Lung (tissue), 12 donors: ENCODE measurements around the gene NEK7. TPM values are rescaled to one million over a fixed set of nuclear protein-coding genes. Genes with fewer than 3 reads are reported as not detected.

Source experiments
- ATAC-seq: fragments of 200-7000 bp; cut with Tn5 transposase; one replicate; pipeline ENCODE4 v1.9.1; 2020; ENCODE audit warnings: moderate number of reproducible peaks; ENCODE audit not compliant: insufficient read depth, low FRiP score
- DNase-seq, 3 donors: peaks; one replicate each; pipeline ENCODE4 v3.0.0-alpha.2; 2013 to 2017
- H3K27ac ChIP-seq, 2 donors: one replicate each; pipeline ENCODE4 v1.5.1; 2013; ENCODE audit warnings: mild to moderate bottlenecking in 2 of 2, moderate library complexity in 2 of 2, control low read depth in 1 of 2, inconsistent platforms in 1 of 2, low read depth in 1 of 2, low read length in 1 of 2
- H3K27me3 ChIP-seq, 3 donors: one replicate each; pipeline ENCODE4 v1.5.1; 2013; ENCODE audit warnings: low read length in 2 of 3; ENCODE audit not compliant: control insufficient read depth in 3 of 3, insufficient read depth in 3 of 3
- H3K36me3 ChIP-seq, 4 donors: one replicate each; pipeline ENCODE4 v1.5.1; 2013; ENCODE audit warnings: low read length in 4 of 4, mild to moderate bottlenecking in 1 of 4, moderate library complexity in 1 of 4; ENCODE audit not compliant: control insufficient read depth in 4 of 4, insufficient read depth in 4 of 4
- H3K4me1 ChIP-seq, 5 donors: one replicate each; pipeline ENCODE4 v1.5.1; 2013; ENCODE audit warnings: low read length in 5 of 5, mild to moderate bottlenecking in 2 of 5, moderate library complexity in 1 of 5; ENCODE audit not compliant: control insufficient read depth in 5 of 5, insufficient read depth in 5 of 5
- H3K4me3 ChIP-seq: one replicate; pipeline ENCODE4 v1.5.1; 2013; ENCODE audit warnings: mild to moderate bottlenecking, control low read depth, moderate library complexity
- H3K9ac ChIP-seq, 2 donors: one replicate each; pipeline ENCODE4 v1.5.1; 2013; ENCODE audit warnings: low read length in 2 of 2, control low read depth in 1 of 2; ENCODE audit not compliant: insufficient read depth in 1 of 2
- H3K9me3 ChIP-seq, 4 donors: one replicate each; pipeline ENCODE4 v1.5.1; 2013; ENCODE audit warnings: low read length in 3 of 4, mild to moderate bottlenecking in 1 of 4, moderate library complexity in 1 of 4; ENCODE audit not compliant: control insufficient read depth in 4 of 4, insufficient read depth in 3 of 4
- WGBS, 2 donors: extraction: QIAGEN DNeasy Blood & Tissue Kit; methylation state at CpG; one replicate each; pipeline ENCODE4 v1.1.7; 2013; 5-methylcytosine and 5-hydroxymethylcytosine counted together
- polyA plus RNA-seq, 2 donors: library from polyadenylated mRNA; stranded (reverse); fragments of 200-250 nt; gene quantifications; one replicate each; pipeline ENCODE4 v1.2.1, GENCODE V29; 2013
- total RNA-seq, 2 donors: library from RNA; depleted of rRNA in 1 of 2; stranded (reverse); fragments of >200 nt in 1 of 2; gene quantifications; one replicate each; pipeline ENCODE4 v1.2.1, GENCODE V29; 2014 to 2021
- TF ChIP-seq, protein P1 (sequence below): IDR thresholded peaks from 2 replicates; pipeline ENCODE4 v1.5.1; 2012; ENCODE audit warnings: mild to moderate bottlenecking; ENCODE audit errors: control extremely low read depth, extremely low read depth
- donor health status: control.
- donor health status: control.
- donor health status: Bipolar disorder and iron deficiency.
- donor health status: healthy.
- donor health status: DM: yes; HTN: yes; CAD: no.

The NEK7 gene
- total and polyA plus RNA-seq, 4 donors, result 23.9 to 132 (median 64.2) TPM

DNA sequence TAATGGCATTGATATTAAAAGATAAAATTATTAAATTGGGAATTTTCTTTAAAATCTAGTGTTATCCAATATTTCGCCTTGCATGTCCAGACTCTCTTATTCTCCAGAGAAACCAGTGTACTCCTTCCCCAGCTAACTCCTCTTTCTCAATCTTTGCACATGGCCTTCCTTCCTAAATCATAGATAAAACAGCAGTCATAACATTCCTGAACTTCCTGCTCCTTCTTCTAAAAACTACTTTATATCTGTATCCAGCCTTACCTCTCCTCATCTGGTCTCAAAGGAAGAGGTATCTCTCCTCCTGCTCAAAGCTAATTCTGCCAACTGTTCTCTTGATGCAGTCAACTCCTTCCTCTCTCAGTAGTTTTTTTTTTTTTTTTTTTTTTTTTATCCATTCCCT, 39.5 kb upstream of the NEK7 start:
- H3K4me1 ChIP-seq, result peaks cover 0 to 6% (median 0%) of the 10 kb centered on the region in 5 donors
- no peaks in the 10 kb centered on the region for H3K27me3 ChIP-seq
- no peak overlapping the region for H3K4me3 ChIP-seq
- no peak overlapping the region for H3K27ac ChIP-seq
- no peak for ATAC-seq
- WGBS, 2 donors, result 87 to 94% methylated on average over 1 of the region's 1 CpG
- TF ChIP-seq, protein P1, sequence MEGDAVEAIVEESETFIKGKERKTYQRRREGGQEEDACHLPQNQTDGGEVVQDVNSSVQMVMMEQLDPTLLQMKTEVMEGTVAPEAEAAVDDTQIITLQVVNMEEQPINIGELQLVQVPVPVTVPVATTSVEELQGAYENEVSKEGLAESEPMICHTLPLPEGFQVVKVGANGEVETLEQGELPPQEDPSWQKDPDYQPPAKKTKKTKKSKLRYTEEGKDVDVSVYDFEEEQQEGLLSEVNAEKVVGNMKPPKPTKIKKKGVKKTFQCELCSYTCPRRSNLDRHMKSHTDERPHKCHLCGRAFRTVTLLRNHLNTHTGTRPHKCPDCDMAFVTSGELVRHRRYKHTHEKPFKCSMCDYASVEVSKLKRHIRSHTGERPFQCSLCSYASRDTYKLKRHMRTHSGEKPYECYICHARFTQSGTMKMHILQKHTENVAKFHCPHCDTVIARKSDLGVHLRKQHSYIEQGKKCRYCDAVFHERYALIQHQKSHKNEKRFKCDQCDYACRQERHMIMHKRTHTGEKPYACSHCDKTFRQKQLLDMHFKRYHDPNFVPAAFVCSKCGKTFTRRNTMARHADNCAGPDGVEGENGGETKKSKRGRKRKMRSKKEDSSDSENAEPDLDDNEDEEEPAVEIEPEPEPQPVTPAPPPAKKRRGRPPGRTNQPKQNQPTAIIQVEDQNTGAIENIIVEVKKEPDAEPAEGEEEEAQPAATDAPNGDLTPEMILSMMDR, result no peak
- DNase-seq, result no peak
- no peaks in the 10 kb centered on the region for H3K36me3 ChIP-seq
- H3K9me3 ChIP-seq, result peaks cover 0 to 2% (median 0%) of the 10 kb centered on the region in 4 donors
- H3K9ac ChIP-seq, result no peak overlapping the region

DNA sequence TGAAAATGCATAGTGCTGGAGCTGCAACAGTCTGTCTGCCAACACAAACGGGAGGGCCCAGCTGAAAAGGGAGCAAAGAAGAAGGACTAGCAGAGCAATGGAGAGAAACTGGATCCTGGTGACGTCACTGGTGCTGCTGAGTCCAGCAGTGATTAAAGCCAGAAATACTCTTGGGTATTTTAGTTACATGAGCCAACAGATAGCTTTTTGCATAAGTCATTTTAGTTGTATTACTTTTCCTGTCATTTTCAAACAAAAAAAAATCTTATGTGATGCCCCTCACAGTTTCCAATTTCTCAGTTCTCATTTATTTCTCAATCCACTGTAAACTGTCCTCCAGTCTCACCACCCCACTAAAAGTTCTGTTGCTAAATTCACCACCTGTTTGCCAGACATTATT, 38.7 kb upstream of the NEK7 start:
- no peak for ATAC-seq
- Histone ChIP-seq H3K4me3 (no peak overlapping the region), H3K36me3 (no peaks in the 10 kb centered on the region), H3K4me1 (peaks cover 0 to 12% (median 0%) of the 10 kb centered on the region in 5 donors), H3K9ac (no peak overlapping the region), H3K9me3 (peaks cover 0 to 2% (median 0%) of the 10 kb centered on the region in 4 donors), H3K27me3 (no peaks in the 10 kb centered on the region), H3K27ac (peak overlapping the region in 1 of 2 donors; percentile 7)
- TF ChIP-seq, protein P1, result no peak
- peak; percentile 35 to 84 (median 76) for DNase-seq
- WGBS, 2 donors, result 53 to 81% methylated on average over 2 of the region's 2 CpGs

DNA sequence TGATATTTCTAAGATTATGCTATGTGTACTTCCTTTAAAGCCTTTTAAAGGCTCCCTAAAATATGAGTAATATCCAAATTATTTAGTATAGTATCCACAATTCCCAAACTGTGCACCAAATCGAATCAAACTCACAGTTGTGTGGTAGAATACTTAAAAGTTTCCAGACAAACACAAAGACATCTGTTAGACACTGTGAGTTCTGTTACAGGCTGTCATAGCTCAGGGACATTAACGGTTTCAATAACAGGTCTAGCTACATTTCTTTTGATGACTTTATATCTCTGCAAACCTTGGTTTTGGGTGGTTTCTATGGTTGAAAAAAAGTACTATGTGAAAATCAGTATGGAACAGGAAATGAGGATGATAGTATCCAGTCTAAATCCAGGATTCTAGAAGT, 36.9 kb upstream of the NEK7 start:
- Histone ChIP-seq H3K27ac (no peak overlapping the region), H3K9ac (no peak overlapping the region), H3K4me3 (no peak overlapping the region), H3K4me1 (peaks cover 0 to 17% (median 0%) of the 10 kb centered on the region in 5 donors), H3K9me3 (no peaks in the 10 kb centered on the region), H3K27me3 (no peaks in the 10 kb centered on the region), H3K36me3 (no peaks in the 10 kb centered on the region)
- 74 to 79% methylated on average over 2 of the region's 2 CpGs for WGBS, 2 donors
- TF ChIP-seq, protein P1, result no peak
- ATAC-seq (no peak), DNase-seq (no peak)

DNA sequence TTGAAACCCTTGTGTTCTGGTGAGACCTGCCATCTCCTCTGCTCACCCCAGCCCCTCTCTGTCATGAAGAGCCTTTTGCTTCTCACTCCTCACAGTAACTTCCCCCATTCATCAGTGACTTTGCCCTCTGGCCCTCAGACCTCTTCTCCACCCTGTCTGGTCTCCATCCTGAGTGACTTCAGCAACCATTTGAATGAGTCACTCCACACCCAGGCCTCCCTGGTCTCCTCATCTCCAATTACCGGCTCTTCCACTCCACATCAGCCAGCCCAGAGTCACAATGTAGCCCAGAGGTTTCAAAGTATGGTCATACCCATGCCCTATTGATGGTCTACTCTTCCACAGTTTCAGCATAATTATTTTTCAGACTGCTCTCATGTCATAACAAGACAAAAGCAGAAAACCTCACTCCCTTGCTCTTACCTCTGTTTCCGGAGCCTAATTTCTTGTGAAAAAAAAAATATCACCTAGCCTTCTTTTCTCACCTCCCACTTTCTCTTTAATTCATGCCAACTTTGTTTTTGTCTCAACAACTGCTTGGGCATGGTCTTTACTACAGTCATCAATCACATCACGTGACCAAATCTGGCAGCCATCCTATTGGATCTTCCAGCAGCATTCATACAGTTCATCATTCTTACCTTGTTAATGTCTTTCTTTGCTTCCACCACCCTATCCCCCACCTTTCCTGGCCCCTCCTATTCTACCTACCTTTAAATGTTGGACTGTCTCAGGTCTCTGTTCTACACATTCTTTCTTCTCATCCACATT, 35.6 kb upstream of the NEK7 start:
- DNase-seq (no peak), ATAC-seq (peak; percentile 47)
- Histone ChIP-seq H3K4me1 (peaks cover 0 to 22% (median 0%) of the 10 kb centered on the region in 5 donors), H3K4me3 (no peak overlapping the region), H3K9me3 (no peaks in the 10 kb centered on the region), H3K36me3 (no peaks in the 10 kb centered on the region), H3K27ac (no peak overlapping the region), H3K27me3 (no peaks in the 10 kb centered on the region), H3K9ac (no peak overlapping the region)
- WGBS, 2 donors, result 91 to 93% methylated on average over 3 of the region's 3 CpGs
- TF ChIP-seq, protein P1, result no peak
